Esophagus (tissue), 2 donors: ENCODE data around the gene UTS2B. TPM values are rescaled to one million over a fixed set of nuclear protein-coding genes. Genes with fewer than 3 reads are reported as not detected.

Source experiments
- H3K27ac ChIP-seq, 2 donors: one replicate each; pipeline ENCODE4 v1.5.1; 2013; ENCODE audit warnings: low read depth in 2 of 2, mild to moderate bottlenecking in 2 of 2, inconsistent platforms in 1 of 2, low read length in 1 of 2, moderate library complexity in 1 of 2
- H3K27me3 ChIP-seq, 2 donors: one replicate each; pipeline ENCODE4 v1.6.1; 2013; ENCODE audit warnings: low read length in 2 of 2, control low read depth in 1 of 2, mild to moderate bottlenecking in 1 of 2; ENCODE audit not compliant: insufficient read depth in 2 of 2, control insufficient read depth in 1 of 2
- H3K36me3 ChIP-seq, 2 donors: one replicate each; pipeline ENCODE4 v1.6.1; 2013; ENCODE audit warnings: low read length in 1 of 2; ENCODE audit not compliant: control insufficient read depth in 2 of 2, insufficient read depth in 2 of 2
- H3K4me1 ChIP-seq, 2 donors: one replicate each; pipeline ENCODE4 v1.6.1; 2013; ENCODE audit warnings: low read length in 1 of 2; ENCODE audit not compliant: control insufficient read depth in 2 of 2, insufficient read depth in 2 of 2
- H3K4me3 ChIP-seq, 2 donors: one replicate each; pipeline ENCODE4 v1.5.1; 2013; ENCODE audit warnings: low read length in 2 of 2, mild to moderate bottlenecking in 2 of 2, low read depth in 1 of 2, moderate library complexity in 1 of 2
- H3K9me3 ChIP-seq, 2 donors: one replicate each; pipeline ENCODE4 v1.6.1; 2013; ENCODE audit warnings: mild to moderate bottlenecking in 2 of 2, low read depth in 1 of 2, low read length in 1 of 2, moderate library complexity in 1 of 2; ENCODE audit not compliant: control insufficient read depth in 2 of 2, insufficient read depth in 1 of 2
- WGBS, 2 donors: extraction: QIAGEN DNeasy Blood & Tissue Kit; methylation state at CpG; one replicate each; pipeline ENCODE4 v1.1.7; 2013; 5-methylcytosine and 5-hydroxymethylcytosine counted together
- polyA plus RNA-seq, 2 donors: library from polyadenylated mRNA; stranded (reverse); fragments of 200-250 nt; gene quantifications; one replicate each; pipeline ENCODE4 v1.2.3, GENCODE V29; 2013
- donor health status: healthy with polysubstance abuse.
- donor health status: Bipolar disorder and iron deficiency.

The UTS2B gene
- polyA plus RNA-seq, 2 donors, result 0.04 TPM; not detected in 1

- Histone ChIP-seq H3K27ac (no peak overlapping the region), H3K9me3 (no peaks in the 10 kb centered on the region), H3K27me3 (no peaks in the 10 kb centered on the region), H3K4me3 (no peak overlapping the region), H3K36me3 (no peaks in the 10 kb centered on the region), H3K4me1 (no peaks in the 10 kb centered on the region)
- 74 to 84% methylated on average over 2 of the region's 2 CpGs for WGBS, 2 donors
Measured at GRCh38 chr3:191366675-191367074, 36.3 kb upstream of the UTS2B start.

GRCh38 chr3:191363221-191363620 lies 32.9 kb upstream of the UTS2B start:
- no peak overlapping the region for H3K27ac ChIP-seq
- WGBS, 2 donors, result 79 to 80% methylated on average over 4 of the region's 4 CpGs
- no peaks in the 10 kb centered on the region for H3K36me3 ChIP-seq
- H3K4me1 ChIP-seq, result peaks cover 0 to 2% of the 10 kb centered on the region in 2 donors
- no peaks in the 10 kb centered on the region for H3K9me3 ChIP-seq
- no peaks in the 10 kb centered on the region for H3K27me3 ChIP-seq
- no peak overlapping the region for H3K4me3 ChIP-seq

- no peak overlapping the region for H3K27ac ChIP-seq
- no peaks in the 10 kb centered on the region for H3K27me3 ChIP-seq
- H3K4me1 ChIP-seq, result peaks cover 0 to 2% of the 10 kb centered on the region in 2 donors
- WGBS, 2 donors, result 87 to 92% methylated on average over 2 of the region's 2 CpGs
- H3K36me3 ChIP-seq, result peaks cover 0 to 3% of the 10 kb centered on the region in 2 donors
- no peak overlapping the region for H3K4me3 ChIP-seq
- no peaks in the 10 kb centered on the region for H3K9me3 ChIP-seq
Measured at GRCh38 chr3:191362524-191363090, 32.3 kb upstream of the UTS2B start.

GRCh38 chr3:191362037-191362436 lies 31.7 kb upstream of the UTS2B start:
- Histone ChIP-seq H3K27me3 (no peaks in the 10 kb centered on the region), H3K27ac (no peak overlapping the region), H3K4me3 (no peak overlapping the region), H3K4me1 (peaks cover 0 to 2% of the 10 kb centered on the region in 2 donors), H3K36me3 (peaks cover 0 to 3% of the 10 kb centered on the region in 2 donors), H3K9me3 (no peaks in the 10 kb centered on the region)
- 75 to 79% methylated on average over 4 of the region's 4 CpGs for WGBS, 2 donors

GRCh38 chr3:191361456-191361855 lies 31.1 kb upstream of the UTS2B start:
- H3K9me3 ChIP-seq, result no peaks in the 10 kb centered on the region
- peaks cover 0 to 3% of the 10 kb centered on the region in 2 donors for H3K36me3 ChIP-seq
- H3K27me3 ChIP-seq, result no peaks in the 10 kb centered on the region
- no peak overlapping the region for H3K27ac ChIP-seq
- H3K4me1 ChIP-seq, result peaks cover 0 to 2% of the 10 kb centered on the region in 2 donors
- H3K4me3 ChIP-seq, result no peak overlapping the region
- WGBS, 2 donors, result 94 to 100% methylated on average over 1 of the region's 1 CpG

- Histone ChIP-seq H3K4me3 (no peak overlapping the region), H3K27me3 (no peaks in the 10 kb centered on the region), H3K36me3 (peaks cover 0 to 3% of the 10 kb centered on the region in 2 donors), H3K4me1 (peaks cover 0 to 2% of the 10 kb centered on the region in 2 donors), H3K27ac (no peak overlapping the region), H3K9me3 (no peaks in the 10 kb centered on the region)
- 71 to 82% methylated on average over 3 of the region's 3 CpGs for WGBS, 2 donors
Measured at GRCh38 chr3:191360620-191361019, 30.3 kb upstream of the UTS2B start.

GRCh38 chr3:191358929-191359328 lies 28.6 kb upstream of the UTS2B start:
- H3K27ac ChIP-seq, result no peak overlapping the region
- no peaks in the 10 kb centered on the region for H3K9me3 ChIP-seq
- no peaks in the 10 kb centered on the region for H3K27me3 ChIP-seq
- peaks cover 0 to 3% of the 10 kb centered on the region in 2 donors for H3K36me3 ChIP-seq
- H3K4me3 ChIP-seq, result no peak overlapping the region
- peaks cover 0 to 2% of the 10 kb centered on the region in 2 donors for H3K4me1 ChIP-seq
- WGBS, 2 donors, result 49% methylated on average over 2 of the region's 2 CpGs

GRCh38 chr3:191357909-191358308 lies 27.6 kb upstream of the UTS2B start:
- Histone ChIP-seq H3K27ac (no peak overlapping the region), H3K36me3 (peaks cover 0 to 3% of the 10 kb centered on the region in 2 donors), H3K27me3 (no peaks in the 10 kb centered on the region), H3K9me3 (no peaks in the 10 kb centered on the region), H3K4me3 (no peak overlapping the region), H3K4me1 (peaks cover 0 to 2% of the 10 kb centered on the region in 2 donors)
- 83% methylated on average over 6 of the region's 6 CpGs for WGBS, 2 donors

GRCh38 chr3:191356631-191357439 lies 26.5 kb upstream of the UTS2B start:
- Histone ChIP-seq H3K9me3 (no peaks in the 10 kb centered on the region), H3K4me1 (peaks cover 0 to 2% of the 10 kb centered on the region in 2 donors)

More at GRCh38 chr3:191356631-191357439, 26.5 kb upstream of the UTS2B start:
- no peaks in the 10 kb centered on the region for H3K27me3 ChIP-seq
- WGBS, 2 donors, result 37 to 43% methylated on average over 5 of the region's 5 CpGs
- H3K27ac ChIP-seq, result peak overlapping the region; percentile 16 to 17
- no peak overlapping the region for H3K4me3 ChIP-seq
- peaks cover 0 to 3% of the 10 kb centered on the region in 2 donors for H3K36me3 ChIP-seq
